Muscle layer of colon (tissue), 2 donors: ENCODE results near the gene ERC1.

Source experiments
- H3K27ac ChIP-seq: one replicate; pipeline ENCODE4 v1.7.0; 2013; ENCODE audit warnings: low read depth, mild to moderate bottlenecking, low read length, moderate library complexity
- H3K27me3 ChIP-seq, 2 donors: one replicate each; pipeline ENCODE4 v1.7.0; 2013; ENCODE audit warnings: low read length in 2 of 2, mild to moderate bottlenecking in 2 of 2; ENCODE audit not compliant: insufficient read depth in 2 of 2, control insufficient read depth in 1 of 2
- H3K36me3 ChIP-seq: one replicate; pipeline ENCODE4 v1.7.0; 2013; ENCODE audit warnings: mild to moderate bottlenecking, low read length; ENCODE audit not compliant: insufficient read depth
- H3K4me1 ChIP-seq: one replicate; pipeline ENCODE4 v1.7.0; 2013; ENCODE audit warnings: mild to moderate bottlenecking, low read length; ENCODE audit not compliant: insufficient read depth
- H3K4me3 ChIP-seq, 2 donors: one replicate each; pipeline ENCODE4 v1.7.0; 2013; ENCODE audit warnings: low read length in 2 of 2, low read depth in 1 of 2, mild to moderate bottlenecking in 1 of 2, moderate library complexity in 1 of 2
- H3K9ac ChIP-seq: one replicate; pipeline ENCODE4 v1.7.0; 2013; ENCODE audit warnings: low read length
- H3K9me3 ChIP-seq: one replicate; pipeline ENCODE4 v1.7.0; 2013; ENCODE audit warnings: mild to moderate bottlenecking, low read length
- donor health status: abdominal sarcoma.
- donor health status: Adenocarcinoma of cecum.

ERC1 gene

DNA sequence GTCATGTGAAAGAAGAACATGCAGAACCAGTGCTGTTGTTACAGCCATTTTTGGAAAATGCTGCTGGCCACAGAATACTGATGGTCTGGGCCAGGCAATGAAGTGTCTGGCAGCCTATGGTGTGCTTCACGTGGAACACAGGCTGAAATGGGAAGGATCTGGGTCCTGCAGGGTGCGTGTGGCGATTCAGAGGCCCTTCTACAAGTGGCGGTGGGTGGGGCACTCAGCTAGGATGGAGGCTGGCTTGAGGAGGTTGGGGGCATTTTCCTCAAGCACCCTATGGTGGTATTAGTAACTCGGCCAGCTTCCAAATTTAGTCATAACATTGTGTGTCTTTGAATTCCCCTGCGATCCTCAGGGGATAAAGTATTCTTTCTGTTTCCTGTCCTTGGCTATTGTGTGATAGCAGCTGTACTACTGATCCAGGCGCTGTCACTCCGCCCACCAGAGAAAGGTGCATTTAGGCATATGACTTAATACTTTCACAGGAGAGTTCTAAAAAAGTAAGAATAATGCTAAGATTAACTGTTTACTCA is 32.4 kb upstream of the ERC1 start:
- H3K4me3 ChIP-seq = no peak overlapping the region
- no peaks in the 10 kb centered on the region for H3K27me3 ChIP-seq
- H3K27ac ChIP-seq = no peak overlapping the region
- no peak overlapping the region for H3K9ac ChIP-seq
- H3K36me3 ChIP-seq = no peaks in the 10 kb centered on the region
- no peaks in the 10 kb centered on the region for H3K9me3 ChIP-seq
- H3K4me1 ChIP-seq = no peaks in the 10 kb centered on the region

- Histone ChIP-seq H3K27me3 (no peaks in the 10 kb centered on the region), H3K4me3 (no peak overlapping the region), H3K36me3 (no peaks in the 10 kb centered on the region), H3K9ac (no peak overlapping the region), H3K4me1 (no peaks in the 10 kb centered on the region), H3K9me3 (no peaks in the 10 kb centered on the region), H3K27ac (no peak overlapping the region)
Measured at GRCh38 chr12:966724-967123, 24.3 kb upstream of the ERC1 start.

DNA sequence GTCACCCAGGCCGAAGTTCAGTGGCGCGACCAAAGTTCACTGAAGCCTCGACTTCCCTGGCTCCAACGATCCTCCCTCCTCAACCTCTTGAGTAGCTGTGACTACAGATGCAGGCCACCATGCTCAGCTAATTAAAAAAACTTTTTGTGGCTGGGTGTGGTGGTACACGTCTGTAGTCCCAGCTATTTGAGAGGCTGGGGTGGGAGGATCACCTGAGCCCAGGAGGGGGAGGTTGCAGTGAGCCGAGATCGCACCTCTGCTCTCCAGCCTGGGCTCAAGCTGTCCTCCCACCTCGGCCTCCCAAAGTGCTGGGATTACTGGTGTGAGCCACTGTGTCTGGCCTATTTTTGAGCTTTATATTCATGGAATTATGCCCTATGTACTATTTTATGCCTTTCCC is 23.4 kb upstream of the ERC1 start:
- no peaks in the 10 kb centered on the region for H3K9me3 ChIP-seq
- H3K27ac ChIP-seq = no peak overlapping the region
- no peaks in the 10 kb centered on the region for H3K4me1 ChIP-seq
- no peaks in the 10 kb centered on the region for H3K27me3 ChIP-seq
- no peaks in the 10 kb centered on the region for H3K36me3 ChIP-seq
- H3K9ac ChIP-seq = no peak overlapping the region
- no peak overlapping the region for H3K4me3 ChIP-seq

DNA sequence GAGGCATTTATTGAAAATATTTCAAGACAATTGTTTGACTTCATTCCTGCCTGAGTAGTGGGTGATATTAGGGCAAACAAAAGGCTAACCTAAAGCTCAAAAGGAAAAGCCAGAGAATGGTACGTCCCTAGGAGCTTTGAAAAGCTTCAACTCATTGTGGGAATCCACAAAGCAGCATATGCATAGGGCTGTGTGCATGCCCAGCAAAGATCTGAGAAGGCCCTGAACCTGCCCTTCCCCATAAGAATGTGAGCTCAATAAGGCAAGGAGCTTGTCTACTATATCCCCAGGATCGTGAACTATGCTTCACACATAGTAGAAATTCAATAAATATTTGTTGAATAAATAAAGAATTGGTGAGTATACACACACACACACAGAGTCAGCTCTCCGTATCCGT is 22.5 kb upstream of the ERC1 start:
- Histone ChIP-seq H3K9ac (no peak overlapping the region), H3K27ac (no peak overlapping the region), H3K4me1 (no peaks in the 10 kb centered on the region), H3K9me3 (no peaks in the 10 kb centered on the region), H3K27me3 (no peaks in the 10 kb centered on the region), H3K4me3 (no peak overlapping the region), H3K36me3 (no peaks in the 10 kb centered on the region)

DNA sequence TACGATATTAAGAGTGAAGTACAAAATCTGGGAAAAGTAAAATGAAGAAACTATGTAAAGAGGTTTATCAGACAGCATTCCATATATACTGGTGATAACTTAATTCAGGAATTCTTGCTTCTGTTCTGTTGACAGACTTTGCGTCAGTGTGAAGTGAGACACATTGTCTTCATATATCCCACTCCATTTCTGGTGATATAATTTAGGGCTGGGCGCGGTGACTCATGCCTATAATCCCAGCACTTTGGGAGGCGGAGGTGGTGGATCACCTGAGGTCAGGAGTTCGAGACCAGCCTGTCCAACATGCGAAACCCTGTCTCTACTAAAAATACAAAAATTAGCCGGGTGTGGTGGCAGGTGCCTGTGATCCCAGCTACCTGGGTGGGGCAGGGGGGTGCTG is 21.2 kb upstream of the ERC1 start:
- H3K4me1 ChIP-seq = no peaks in the 10 kb centered on the region
- no peaks in the 10 kb centered on the region for H3K36me3 ChIP-seq
- H3K27me3 ChIP-seq = no peaks in the 10 kb centered on the region
- H3K9ac ChIP-seq = no peak overlapping the region
- H3K9me3 ChIP-seq = no peaks in the 10 kb centered on the region
- no peak overlapping the region for H3K27ac ChIP-seq
- H3K4me3 ChIP-seq = no peak overlapping the region

DNA sequence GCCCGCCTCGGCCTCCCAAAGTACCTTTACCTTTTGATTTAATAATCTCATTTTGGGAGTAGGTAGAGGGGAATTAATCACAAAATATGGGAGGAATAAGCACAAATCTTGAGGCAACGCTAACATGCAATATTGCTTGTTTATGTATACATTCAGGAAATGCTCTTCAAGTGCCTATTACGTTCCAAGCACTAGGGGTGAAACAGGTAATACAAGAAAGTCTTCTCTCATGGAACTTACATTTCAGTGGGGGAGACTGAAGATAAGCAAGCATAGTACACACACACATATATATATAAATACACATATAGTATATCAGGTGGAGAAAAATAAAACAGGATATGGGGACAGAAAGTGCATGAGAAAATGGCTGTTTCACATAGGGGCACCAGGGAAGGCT is 19.0 kb upstream of the ERC1 start:
- no peaks in the 10 kb centered on the region for H3K27me3 ChIP-seq
- H3K4me3 ChIP-seq = no peak overlapping the region
- no peaks in the 10 kb centered on the region for H3K9me3 ChIP-seq
- H3K36me3 ChIP-seq = no peaks in the 10 kb centered on the region
- H3K4me1 ChIP-seq = no peaks in the 10 kb centered on the region
- H3K9ac ChIP-seq = no peak overlapping the region
- no peak overlapping the region for H3K27ac ChIP-seq

DNA sequence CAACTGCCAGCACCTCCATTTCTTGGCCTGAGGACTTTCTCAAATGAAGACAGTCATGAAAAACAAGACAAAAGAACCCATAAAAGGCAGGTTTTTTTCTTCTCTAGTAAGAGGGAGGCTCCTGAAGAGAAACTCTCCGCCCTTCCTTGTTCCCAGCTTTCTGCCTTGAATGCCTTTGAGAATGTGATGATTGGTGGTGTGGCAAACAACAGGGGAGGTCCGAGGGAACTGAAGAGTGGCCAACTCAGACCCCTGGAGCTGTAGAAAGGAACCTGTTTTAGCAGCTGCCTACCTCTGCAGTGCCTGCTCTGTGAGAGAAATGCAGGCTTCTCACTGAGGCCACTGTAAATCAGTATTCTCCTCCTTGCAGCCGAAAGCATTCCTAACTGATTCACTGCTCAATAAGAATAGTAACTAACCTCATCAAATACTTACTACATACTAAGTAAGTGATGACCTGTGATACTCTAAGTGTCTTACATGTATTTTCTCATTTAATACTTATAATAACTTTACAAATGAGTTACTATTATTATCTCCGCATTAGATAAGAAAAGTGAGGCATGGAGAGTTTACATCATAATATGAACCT is 16.7 kb upstream of the ERC1 start:
- no peak overlapping the region for H3K9ac ChIP-seq
- no peaks in the 10 kb centered on the region for H3K27me3 ChIP-seq
- no peak overlapping the region for H3K4me3 ChIP-seq
- H3K36me3 ChIP-seq = no peaks in the 10 kb centered on the region
- no peaks in the 10 kb centered on the region for H3K4me1 ChIP-seq
- no peak overlapping the region for H3K27ac ChIP-seq
- no peaks in the 10 kb centered on the region for H3K9me3 ChIP-seq

- H3K4me3 ChIP-seq = no peak overlapping the region
- no peak overlapping the region for H3K9ac ChIP-seq
- no peaks in the 10 kb centered on the region for H3K9me3 ChIP-seq
- H3K36me3 ChIP-seq = no peaks in the 10 kb centered on the region
- no peak overlapping the region for H3K27ac ChIP-seq
- H3K4me1 ChIP-seq = no peaks in the 10 kb centered on the region
- no peaks in the 10 kb centered on the region for H3K27me3 ChIP-seq
Measured at GRCh38 chr12:976644-977043, 14.4 kb upstream of the ERC1 start.

GRCh38 chr12:977156-977555 is 13.9 kb upstream of the ERC1 start:
- H3K4me1 ChIP-seq = no peaks in the 10 kb centered on the region
- H3K36me3 ChIP-seq = no peaks in the 10 kb centered on the region
- H3K27me3 ChIP-seq = no peaks in the 10 kb centered on the region
- H3K4me3 ChIP-seq = no peak overlapping the region
- no peak overlapping the region for H3K27ac ChIP-seq
- H3K9me3 ChIP-seq = no peaks in the 10 kb centered on the region
- H3K9ac ChIP-seq = no peak overlapping the region

DNA sequence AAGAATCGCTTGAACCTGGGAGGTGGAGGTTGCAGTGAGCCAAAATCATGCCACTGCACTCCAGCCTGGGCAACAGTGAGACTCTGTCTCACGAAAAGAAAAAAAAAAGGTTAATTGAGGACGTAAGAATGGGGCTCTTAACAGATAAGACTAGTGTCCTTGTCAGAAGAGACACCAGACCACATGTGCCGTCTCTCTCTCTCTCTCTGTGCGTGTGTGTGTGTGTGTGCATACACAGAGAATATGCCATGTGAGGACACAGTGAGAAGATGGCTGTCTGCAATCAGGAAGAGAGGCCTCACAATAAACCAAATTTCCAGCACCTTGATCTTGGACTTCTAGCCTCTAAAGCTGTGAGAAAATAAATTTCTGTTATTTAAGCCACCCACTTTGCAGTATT is 11.7 kb upstream of the ERC1 start:
- Histone ChIP-seq H3K4me3 (no peak overlapping the region), H3K27ac (no peak overlapping the region), H3K9ac (no peak overlapping the region), H3K27me3 (no peaks in the 10 kb centered on the region), H3K4me1 (no peaks in the 10 kb centered on the region), H3K9me3 (no peaks in the 10 kb centered on the region), H3K36me3 (no peaks in the 10 kb centered on the region)

GRCh38 chr12:981176-981828 is 9.7 kb upstream of the ERC1 start:
- Histone ChIP-seq H3K4me1 (no peaks in the 10 kb centered on the region), H3K36me3 (no peaks in the 10 kb centered on the region), H3K4me3 (no peak overlapping the region)

DNA sequence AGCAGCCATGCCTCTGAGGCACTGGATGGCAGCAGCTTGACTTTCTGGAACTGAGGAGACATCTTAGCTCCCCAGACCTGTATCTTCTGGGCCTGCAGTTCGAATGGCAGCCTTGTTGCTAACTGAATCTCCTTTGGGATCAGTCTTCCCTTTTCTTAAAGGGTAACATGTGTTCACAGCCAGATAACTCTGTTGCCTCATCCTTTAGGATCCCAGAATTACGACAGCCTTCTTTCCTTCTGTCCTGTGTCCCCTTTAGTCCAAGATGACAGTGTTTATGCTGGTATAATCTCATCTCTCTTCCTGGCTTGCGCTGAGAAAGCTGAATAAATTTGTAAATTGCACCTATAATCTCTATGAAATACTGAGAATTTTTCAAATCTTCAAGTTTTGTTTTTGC is 9.1 kb upstream of the ERC1 start:
- Histone ChIP-seq H3K4me3 (no peak overlapping the region), H3K27me3 (no peaks in the 10 kb centered on the region), H3K9me3 (no peaks in the 10 kb centered on the region), H3K4me1 (no peaks in the 10 kb centered on the region), H3K36me3 (no peaks in the 10 kb centered on the region), H3K27ac (no peak overlapping the region), H3K9ac (no peak overlapping the region)

More at GRCh38 chr12:981176-981828, 9.7 kb upstream of the ERC1 start:
- no peak overlapping the region for H3K27ac ChIP-seq
- no peaks in the 10 kb centered on the region for H3K27me3 ChIP-seq
- no peaks in the 10 kb centered on the region for H3K9me3 ChIP-seq
- H3K9ac ChIP-seq = no peak overlapping the region
